Neural cell (in vitro differentiated cells): ENCODE data around the gene MYEF2.

Source experiments
- CTCF ChIP-seq: fragments of 450-650 bp; IDR thresholded peaks from 2 replicates; pipeline ENCODE4 v1.5.1; 2014; ENCODE audit warnings: antibody characterized with exemption, mild to moderate bottlenecking, moderate library complexity; ENCODE audit not compliant: poor library complexity, severe bottlenecking
- EP300 ChIP-seq: fragments of 450-650 bp; conservative IDR thresholded peaks from 2 replicates; pipeline ENCODE4 v1.6.1; 2014; ENCODE audit warnings: antibody characterized with exemption, mild to moderate bottlenecking, moderate library complexity; ENCODE audit not compliant: poor library complexity, severe bottlenecking
- EZH2 ChIP-seq: fragments of 200-600, 300-800 bp; shearing (Covaris generic), sonication (generic); IDR thresholded peaks from 2 replicates; pipeline ENCODE4 v1.6.1; 2014; ENCODE audit warnings: antibody characterized with exemption, low read length, borderline replicate concordance, mild to moderate bottlenecking; ENCODE audit not compliant: insufficient read depth, poor library complexity, severe bottlenecking
- POLR2AphosphoS5 ChIP-seq: IDR thresholded peaks from 2 replicates; pipeline ENCODE4 v1.6.1; 2012
- REST ChIP-seq: IDR thresholded peaks from 2 replicates; pipeline ENCODE4 v1.6.1; 2012; ENCODE audit warnings: borderline replicate concordance
- SMC3 ChIP-seq: fragments of 450-650 bp; conservative IDR thresholded peaks from 2 replicates; pipeline ENCODE4 v1.6.1; 2014; ENCODE audit warnings: antibody characterized with exemption, mild to moderate bottlenecking, moderate library complexity; ENCODE audit not compliant: poor library complexity
- TAF1 ChIP-seq: IDR thresholded peaks from 2 replicates; pipeline ENCODE4 v1.6.1; 2012; ENCODE audit warnings: low read depth

GRCh38 chr15:48144889-48145288 is 33.2 kb downstream of the MYEF2 start:
- TF ChIP-seq POLR2AphosphoS5 (no peak), EP300 (no peak), CTCF (no peak), EZH2 (no peak), TAF1 (no peak), REST (no peak), SMC3 (no peak)
